Naive thymus-derived CD4-positive, alpha-beta T cell (primary cell): ENCODE measurements around the gene TAGLN. TPM values are rescaled to one million over a fixed set of nuclear protein-coding genes. Genes with fewer than 3 reads are reported as not detected.
A peak's percentile ranks its signal among the peaks of the same experiment; 100 is the strongest.

Experiments
- ATAC-seq: fragments of 150-1000 bp; cut with Tn5 transposase; 2 replicates; pipeline ENCODE4 v1.10.0; 2021; ENCODE audit warnings: mild to moderate bottlenecking, moderate library complexity
- CTCF ChIA-PET: fragments of 350-600 bp; sonication (Branson Sonifier 250); formaldehyde crosslinking; loops from one replicate; lab custom pipeline; 2021; ENCODE audit warnings: antibody characterized with exemption; lab: Charles Lee
- POLR2A ChIA-PET: fragments of 350-600 bp; sonication (Branson Sonifier 250); formaldehyde crosslinking; loops from one replicate; lab custom pipeline; 2021; ENCODE audit warnings: antibody characterized with exemption, inconsistent platforms; lab: Charles Lee
- DNase-seq, 9 donors: peaks; one replicate each; pipeline versions ENCODE4 v3.0.0 to v3.0.0-alpha.2; 2020 to 2022; ENCODE audit warnings: mixed read lengths in 1 of 9
- H3K27ac ChIP-seq: one replicate; pipeline ENCODE4 v1.7.0; 2013; ENCODE audit warnings: mild to moderate bottlenecking, low read depth, low read length, moderate library complexity
- H3K27me3 ChIP-seq, 2 donors: one replicate each; pipeline ENCODE4 v1.7.0; 2013; ENCODE audit warnings: low read length in 2 of 2, mild to moderate bottlenecking in 2 of 2, moderate library complexity in 2 of 2; ENCODE audit not compliant: control insufficient read depth in 2 of 2, insufficient read depth in 2 of 2
- H3K36me3 ChIP-seq, 3 experiments: 1 replicate in 2 of 3; 2 replicates in 1 of 3; pipeline ENCODE4 v1.7.0; 2013; ENCODE audit warnings: low read length in 3 of 3, mild to moderate bottlenecking in 3 of 3, moderate library complexity in 1 of 3; ENCODE audit not compliant: insufficient read depth in 3 of 3, control insufficient read depth in 2 of 3
- H3K4me1 ChIP-seq, 2 donors: one replicate each; pipeline ENCODE4 v1.7.0; 2013; ENCODE audit warnings: low read length in 2 of 2, mild to moderate bottlenecking in 2 of 2, moderate library complexity in 1 of 2; ENCODE audit not compliant: control insufficient read depth in 2 of 2, insufficient read depth in 2 of 2
- H3K4me3 ChIP-seq: 2 replicates; pipeline ENCODE4 v1.7.0; 2013; ENCODE audit warnings: mild to moderate bottlenecking, low read length
- H3K9me3 ChIP-seq, 3 experiments: 1 replicate in 2 of 3; 2 replicates in 1 of 3; pipeline ENCODE4 v1.7.0; 2013; ENCODE audit warnings: low read length in 3 of 3; ENCODE audit not compliant: control insufficient read depth in 2 of 3
- H3K27ac Mint-ChIP-seq, 9 donors: one replicate each; pipeline ENCODE4 v1.8.0; 2020 to 2022; ENCODE audit warnings: mixed read lengths in 9 of 9, mild to moderate bottlenecking in 8 of 9, moderate library complexity in 5 of 9, inconsistent platforms in 2 of 9
- H3K27me3 Mint-ChIP-seq, 5 donors: one replicate each; pipeline ENCODE4 v1.8.0; 2021 to 2022; ENCODE audit warnings: mixed read lengths in 5 of 5, mild to moderate bottlenecking in 1 of 5
- H3K36me3 Mint-ChIP-seq, 5 donors: one replicate each; pipeline ENCODE4 v1.8.0; 2020 to 2022; ENCODE audit warnings: mixed read lengths in 5 of 5, mild to moderate bottlenecking in 3 of 5, inconsistent platforms in 1 of 5
- H3K4me1 Mint-ChIP-seq, 7 donors: one replicate each; pipeline ENCODE4 v1.8.0; 2020 to 2022; ENCODE audit warnings: mixed read lengths in 7 of 7, mild to moderate bottlenecking in 3 of 7, inconsistent platforms in 1 of 7
- H3K4me3 Mint-ChIP-seq, 10 donors: one replicate each; pipeline ENCODE4 v1.8.0; 2020 to 2022; ENCODE audit warnings: mild to moderate bottlenecking in 10 of 10, mixed read lengths in 10 of 10, moderate library complexity in 6 of 10, inconsistent platforms in 2 of 10
- H3K9me3 Mint-ChIP-seq, 11 donors: one replicate each; pipeline ENCODE4 v1.8.0; 2020 to 2022; ENCODE audit warnings: mixed read lengths in 11 of 11, mild to moderate bottlenecking in 4 of 11, inconsistent platforms in 1 of 11, moderate library complexity in 1 of 11
- intact Hi-C, 2 donors: fragments of 100-400 bp; cut with micrococcal nuclease; formaldehyde crosslinking; loops; one replicate each; pipeline ENCODE4 v1.15.1; 2023
- polyA plus RNA-seq, 2 donors: library from polyadenylated mRNA; unstranded; fragments of 300-500 nt; fragmentation: Illumina TruSeq; gene quantifications; one replicate each; pipeline ENCODE4 v1.2.3, GENCODE V29; 2021
- total RNA-seq, 6 experiments: library from RNA in 5 of 6; stranded (reverse) in 5 of 6; gene quantifications; 1 replicate in 5 of 6; 2 replicates in 1 of 6; pipeline ENCODE4 v1.2.3 and lab custom pipeline; 2021 to 2026

The TAGLN gene
- total and polyA plus RNA-seq, 7 experiments from 2014 or later: 0.32 to 28.0 (median 13.7) TPM

DNA sequence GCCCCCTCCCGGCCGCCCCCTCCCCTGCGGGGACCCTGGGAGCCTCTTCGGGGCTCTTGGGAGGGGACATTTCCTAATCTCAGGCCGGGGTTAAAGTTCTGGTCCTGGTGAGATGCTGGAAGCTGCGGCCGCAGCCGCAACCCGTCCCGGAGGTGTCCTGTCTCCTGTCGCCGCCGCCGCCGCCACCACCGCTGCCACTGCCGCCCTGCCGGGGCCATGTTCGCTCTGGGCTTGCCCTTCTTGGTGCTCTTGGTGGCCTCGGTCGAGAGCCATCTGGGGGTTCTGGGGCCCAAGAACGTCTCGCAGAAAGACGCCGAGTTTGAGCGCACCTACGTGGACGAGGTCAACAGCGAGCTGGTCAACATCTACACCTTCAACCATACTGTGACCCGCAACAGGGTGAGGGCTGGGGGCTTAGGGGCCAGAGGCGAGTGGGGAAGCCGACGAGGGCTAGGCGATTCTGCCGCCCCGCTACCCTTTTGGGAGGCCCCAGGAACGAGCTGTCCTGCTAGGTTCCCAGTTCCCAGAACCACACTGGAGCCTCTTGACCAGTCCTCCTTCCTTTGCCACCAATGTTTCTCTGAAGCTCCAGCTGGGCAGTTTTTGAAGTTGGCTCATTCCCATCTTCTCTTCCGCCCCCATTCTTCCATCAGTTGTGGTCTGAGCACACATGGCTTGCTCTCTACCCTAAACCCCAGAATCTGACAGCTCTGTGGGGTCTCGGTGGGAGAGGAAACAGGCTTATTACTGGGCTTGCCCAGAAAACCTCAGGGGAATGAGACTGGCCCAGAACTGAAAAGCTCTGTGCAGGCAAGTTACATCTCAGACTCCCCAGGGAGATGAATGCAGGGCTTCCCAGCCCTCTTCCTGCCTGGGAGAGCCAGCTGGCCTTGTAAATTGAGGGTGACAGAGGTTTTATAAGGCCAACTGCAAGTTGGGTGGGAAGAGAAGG is 19.8 kb upstream of the TAGLN start:
- Mint-ChIP-seq H3K27me3 (no peaks in the 10 kb centered on the region), H3K4me1 (peaks cover 26 to 36% (median 30%) of the 10 kb centered on the region in 7 donors), H3K4me3 (peak overlapping the region; percentile 92 to 98 (median 94)), H3K36me3 (peaks cover 0 to 2% (median 0%) of the 10 kb centered on the region in 5 donors), H3K9me3 (no peaks in the 10 kb centered on the region), H3K27ac (peak overlapping the region; percentile 88 to 98 (median 95))
- ChIA-PET POLR2A (interaction anchor here (0.7 to 4.7 kb wide), 15 partner anchors 8 to 407 kb away, joined by 3 to 42 read pairs (median 3); partner anchors contain the start of genes BUD13, CEP164, PAFAH1B2 and PCSK7), CTCF (interaction anchor here (1.1 to 2.1 kb wide), 5 partner anchors 10 to 388 kb away, joined by 3 to 20 read pairs (median 4); partner anchors contain the start of gene APOA5)
- no peaks in the 10 kb centered on the region for H3K9me3 ChIP-seq
- H3K4me3 ChIP-seq: peak overlapping the region; percentile 87
- H3K27ac ChIP-seq: peak overlapping the region; percentile 85
- intact Hi-C loops: loop anchor here (1.0 to 10.0 kb wide), 6 partner anchors 17 to 407 kb away; partner anchors contain the start of genes BUD13 (in 1 of the 2), CEP164 (in 1 of the 2) and PAFAH1B2 (in 1 of the 2)
- no peaks in the 10 kb centered on the region for H3K27me3 ChIP-seq
- peaks cover 0 to 11% (median 0%) of the 10 kb centered on the region in 3 experiments for H3K36me3 ChIP-seq
- DNase-seq (peak in 8 of 9 donors; percentile 14 to 57 (median 44)), ATAC-seq (peak; percentile 59)
- H3K4me1 ChIP-seq: peaks cover 12 to 26% of the 10 kb centered on the region in 2 donors

DNA sequence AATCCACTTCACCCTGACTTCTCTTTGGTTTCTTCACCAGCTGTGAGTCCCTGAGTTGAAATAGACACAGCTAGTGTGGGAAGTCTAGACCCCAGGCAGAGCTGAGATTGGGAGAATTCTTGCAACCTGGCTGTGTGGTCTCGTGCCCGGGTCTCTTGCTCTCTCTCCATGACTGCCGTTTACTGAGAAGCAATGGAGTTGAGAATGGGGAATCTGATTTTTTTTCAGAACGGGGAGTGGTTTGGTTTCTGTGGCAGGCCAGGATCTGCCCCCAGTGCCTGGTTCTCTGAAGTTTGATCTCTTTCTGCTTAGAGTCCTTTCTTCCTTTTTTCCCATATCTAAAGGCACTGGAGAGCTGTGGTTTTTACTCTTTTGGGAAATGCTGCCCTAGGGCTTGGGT is 19.1 kb upstream of the TAGLN start:
- Mint-ChIP-seq H3K27me3 (no peaks in the 10 kb centered on the region), H3K36me3 (peaks cover 0 to 2% (median 0%) of the 10 kb centered on the region in 5 donors), H3K4me1 (peaks cover 26 to 36% (median 30%) of the 10 kb centered on the region in 7 donors), H3K9me3 (no peaks in the 10 kb centered on the region), H3K4me3 (peak overlapping the region; percentile 92 to 98 (median 94)), H3K27ac (peak overlapping the region; percentile 88 to 98 (median 95))
- ATAC-seq (no peak), DNase-seq (peak in 1 of 9 donors; percentile 19)
- intact Hi-C loops: loop anchor here in 1 of 2 donors (2.0 kb wide), 1 partner anchor 147 kb away; the partner anchor contains the start of gene CEP164
- H3K9me3 ChIP-seq: no peaks in the 10 kb centered on the region
- H3K4me1 ChIP-seq: peaks cover 12 to 26% of the 10 kb centered on the region in 2 donors
- CTCF ChIA-PET: interaction anchor here (1.2 to 2.1 kb wide), 3 partner anchors 10 to 46 kb away, joined by 3 to 20 read pairs (median 4); no protein-coding TSS in a partner anchor
- H3K27ac ChIP-seq: peak overlapping the region; percentile 85
- peak overlapping the region; percentile 87 for H3K4me3 ChIP-seq
- POLR2A ChIA-PET: interaction anchor here (0.6 to 4.7 kb wide), 10 partner anchors 9 to 392 kb away, joined by 3 to 42 read pairs (median 4); partner anchors contain the start of genes CEP164, PAFAH1B2, PCSK7 and RNF214
- no peaks in the 10 kb centered on the region for H3K27me3 ChIP-seq
- peaks cover 0 to 11% (median 0%) of the 10 kb centered on the region in 3 experiments for H3K36me3 ChIP-seq

DNA sequence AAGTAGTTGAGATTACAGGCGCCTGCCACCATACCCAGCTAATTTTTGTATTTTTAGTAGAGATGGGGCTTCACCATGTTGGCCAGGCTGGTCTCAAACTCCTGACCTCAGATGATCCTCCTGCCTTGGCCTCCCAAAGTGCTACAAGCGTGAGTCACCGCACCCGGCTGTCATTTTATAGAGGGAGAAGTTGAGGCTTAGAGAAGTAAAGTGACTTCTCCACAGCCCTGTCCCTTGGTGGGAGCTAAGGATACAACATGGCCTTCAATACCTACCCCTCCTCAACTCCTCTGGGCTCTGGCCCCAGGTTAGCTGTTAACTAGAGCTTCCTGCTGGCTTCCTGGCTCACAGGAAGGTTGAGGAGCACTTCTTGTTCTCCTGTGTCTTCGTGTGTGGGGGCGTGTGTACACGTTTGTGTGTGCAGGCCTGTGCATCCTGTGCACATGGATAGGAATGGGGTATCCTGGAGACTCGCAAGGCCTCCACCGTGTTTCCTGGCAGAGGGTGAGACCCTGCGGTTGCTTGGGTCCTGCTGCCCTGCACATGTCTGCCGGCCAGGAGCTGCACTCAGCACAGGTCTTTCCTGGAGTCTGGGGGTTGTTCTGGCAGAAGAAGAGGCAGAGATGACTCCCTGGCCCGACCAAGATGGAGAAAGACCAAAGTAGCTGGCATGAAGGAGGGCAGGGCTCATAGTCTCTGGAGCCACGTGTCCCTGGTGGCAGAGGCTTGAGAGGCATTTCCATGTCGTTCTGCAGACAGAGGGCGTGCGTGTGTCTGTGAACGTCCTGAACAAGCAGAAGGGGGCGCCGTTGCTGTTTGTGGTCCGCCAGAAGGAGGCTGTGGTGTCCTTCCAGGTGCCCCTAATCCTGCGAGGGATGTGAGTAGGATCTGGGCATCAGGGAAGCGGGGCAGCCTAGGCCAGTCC is 18.2 kb upstream of the TAGLN start:
- peaks cover 0 to 11% (median 0%) of the 10 kb centered on the region in 3 experiments for H3K36me3 ChIP-seq
- Mint-ChIP-seq H3K36me3 (peaks cover 0 to 2% (median 0%) of the 10 kb centered on the region in 5 donors), H3K4me3 (peak overlapping the region; percentile 62 to 97 (median 93)), H3K9me3 (no peaks in the 10 kb centered on the region), H3K4me1 (peaks cover 26 to 36% (median 30%) of the 10 kb centered on the region in 7 donors), H3K27me3 (no peaks in the 10 kb centered on the region), H3K27ac (peak overlapping the region; percentile 60 to 98 (median 88))
- H3K4me1 ChIP-seq: peaks cover 12 to 26% of the 10 kb centered on the region in 2 donors
- POLR2A ChIA-PET: interaction anchor here (0.6 to 4.7 kb wide), 5 partner anchors 36 to 345 kb away, joined by 3 to 42 read pairs (median 11); partner anchors contain the start of genes CEP164, PAFAH1B2, PCSK7 and RNF214
- CTCF ChIA-PET: interaction anchor here (0.6 to 2.1 kb wide), 7 partner anchors 23 to 1333 kb away, joined by 3 to 20 read pairs (median 3); no protein-coding TSS in a partner anchor
- peak overlapping the region; percentile 24 for H3K4me3 ChIP-seq
- peak overlapping the region; percentile 6 for H3K27ac ChIP-seq
- ATAC-seq (peak; percentile 68), DNase-seq (peak in 8 of 9 donors; percentile 33 to 61 (median 54))
- no peaks in the 10 kb centered on the region for H3K9me3 ChIP-seq
- intact Hi-C loops: loop anchor here in 1 of 2 donors (1.0 to 2.0 kb wide), 2 partner anchors 45 to 146 kb away; partner anchors contain the start of gene CEP164
- H3K27me3 ChIP-seq: no peaks in the 10 kb centered on the region

GRCh38 chr11:117181586-117182550 is 17.3 kb upstream of the TAGLN start:
- Mint-ChIP-seq H3K4me3 (peak overlapping the region in 1 of 10 donors; percentile 20), H3K9me3 (no peaks in the 10 kb centered on the region), H3K36me3 (peaks cover 0 to 4% (median 0%) of the 10 kb centered on the region in 5 donors), H3K27me3 (no peaks in the 10 kb centered on the region), H3K4me1 (peaks cover 26 to 38% (median 30%) of the 10 kb centered on the region in 7 donors), H3K27ac (peak overlapping the region in 2 of 9 donors; percentile 59 to 88)
- H3K27me3 ChIP-seq: no peaks in the 10 kb centered on the region
- H3K9me3 ChIP-seq: no peaks in the 10 kb centered on the region
- CTCF ChIA-PET: interaction anchor here (1.5 kb wide), 1 partner anchor 45 kb away, joined by 4 read pairs; no protein-coding TSS in a partner anchor
- POLR2A ChIA-PET: interaction anchor here (4.6 to 4.7 kb wide), 2 partner anchors 37 to 49 kb away, joined by 37 to 42 read pairs; partner anchors contain the start of genes PAFAH1B2, PCSK7 and RNF214
- H3K27ac ChIP-seq: no peak overlapping the region
- DNase-seq (peak in 1 of 9 donors; percentile 16), ATAC-seq (no peak)
- no peak overlapping the region for H3K4me3 ChIP-seq
- H3K36me3 ChIP-seq: peaks cover 0 to 19% (median 0%) of the 10 kb centered on the region in 3 experiments
- intact Hi-C loops: loop anchor here in 1 of 2 donors (1.0 to 2.0 kb wide), 2 partner anchors 44 to 145 kb away; partner anchors contain the start of gene CEP164
- H3K4me1 ChIP-seq: peaks cover 12 to 26% of the 10 kb centered on the region in 2 donors

GRCh38 chr11:117182551-117182935 is 16.6 kb upstream of the TAGLN start:
- CTCF ChIA-PET: interaction anchor here (1.5 kb wide), 1 partner anchor 44 kb away, joined by 4 read pairs; no protein-coding TSS in a partner anchor
- DNase-seq: peak in 1 of 9 donors; percentile 11
- peaks cover 0 to 4% (median 0%) of the 10 kb centered on the region in 5 donors for H3K36me3 Mint-ChIP-seq
- Histone ChIP-seq H3K27me3 (no peaks in the 10 kb centered on the region), H3K4me1 (peaks cover 12 to 26% of the 10 kb centered on the region in 2 donors), H3K27ac (no peak overlapping the region), H3K9me3 (no peaks in the 10 kb centered on the region), H3K4me3 (no peak overlapping the region), H3K36me3 (peaks cover 0 to 26% (median 0%) of the 10 kb centered on the region in 3 experiments)
- H3K4me3 Mint-ChIP-seq: no peak overlapping the region
- no peak for ATAC-seq
- POLR2A ChIA-PET: no interaction called here
- H3K9me3 Mint-ChIP-seq: no peaks in the 10 kb centered on the region
- peak overlapping the region in 2 of 9 donors; percentile 23 to 28 for H3K27ac Mint-ChIP-seq
- H3K4me1 Mint-ChIP-seq: peaks cover 26 to 43% (median 30%) of the 10 kb centered on the region in 7 donors
- intact Hi-C loops: no loop called here
- no peaks in the 10 kb centered on the region for H3K27me3 Mint-ChIP-seq
